ENCODE data around the gene RASD2.
A peak's percentile ranks its signal among the peaks of the same experiment; 100 is the strongest.

RASD2 gene

DNA sequence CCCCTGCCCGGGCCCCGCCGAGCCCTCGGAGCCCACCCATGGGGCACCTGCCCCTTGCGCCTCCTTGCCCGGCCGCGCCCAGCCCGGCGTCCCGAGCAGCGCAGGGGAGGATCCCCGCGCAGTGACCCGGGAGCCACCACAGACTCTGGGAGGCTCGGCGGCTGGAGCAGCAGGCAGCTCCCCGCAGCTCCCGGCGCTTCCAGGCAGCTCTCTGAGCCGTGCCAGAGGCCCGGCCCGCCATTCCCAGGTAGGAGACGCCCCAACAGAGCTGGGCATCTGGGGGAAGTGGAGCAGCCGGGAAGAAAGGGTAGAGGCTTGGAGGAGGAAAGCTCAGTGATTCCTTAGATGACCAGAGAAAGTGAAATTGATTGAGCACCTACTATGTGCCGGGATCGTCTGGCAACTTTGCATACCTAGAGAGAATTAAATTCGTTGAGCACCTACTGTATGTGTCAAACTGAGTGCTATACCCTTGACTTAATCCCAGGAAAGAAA, 670 bp downstream of the RASD2 start:
- no peak for DNase-seq (ENCODE audit: low read depth in 2 of 2)

DNA sequence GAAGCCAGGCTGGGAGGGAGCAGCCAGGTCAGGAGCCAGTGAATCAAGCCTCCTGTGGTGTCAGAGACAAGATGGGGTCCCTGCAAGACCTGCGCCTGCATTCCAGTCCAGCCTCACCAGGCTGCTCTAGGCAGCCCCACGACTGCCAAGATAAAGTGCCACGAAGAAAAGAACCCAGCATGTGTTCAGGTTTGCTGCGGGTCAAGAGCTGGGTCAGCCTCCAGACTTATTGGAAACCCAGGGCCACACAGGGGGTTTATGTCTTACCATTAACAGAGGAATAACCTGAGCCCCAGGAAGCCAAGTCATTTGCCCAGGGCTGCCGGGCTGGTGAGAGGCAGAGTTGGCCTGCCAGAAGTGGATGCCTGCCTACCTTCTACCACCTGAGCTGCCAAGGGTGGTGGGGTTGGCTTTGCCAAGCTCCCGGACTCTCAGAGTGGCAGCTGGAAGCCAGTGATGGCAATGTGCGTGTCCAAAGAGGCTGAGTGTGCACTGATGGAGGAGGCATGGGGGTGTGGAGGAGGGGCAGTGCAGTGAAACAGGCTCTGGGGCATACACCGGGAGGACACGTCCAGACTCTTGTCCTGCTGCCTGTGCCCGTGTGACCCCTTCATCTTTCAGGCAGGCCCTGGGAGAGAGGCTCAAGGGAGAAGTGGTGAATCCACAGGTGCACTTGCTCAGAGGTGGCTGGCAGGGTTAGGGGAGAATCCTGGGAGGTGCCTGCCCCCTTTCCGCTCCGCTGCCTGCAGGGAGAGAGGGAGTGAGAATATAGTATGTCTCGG, 1.7 kb downstream of the RASD2 start:
- no peak for DNase-seq (ENCODE audit: low read depth in 2 of 2)

- no peak for DNase-seq (ENCODE audit: low read depth in 2 of 2)
These were observed 2.4 kb downstream of the RASD2 start for GRCh38 chr22:35542939-35543516.

DNA sequence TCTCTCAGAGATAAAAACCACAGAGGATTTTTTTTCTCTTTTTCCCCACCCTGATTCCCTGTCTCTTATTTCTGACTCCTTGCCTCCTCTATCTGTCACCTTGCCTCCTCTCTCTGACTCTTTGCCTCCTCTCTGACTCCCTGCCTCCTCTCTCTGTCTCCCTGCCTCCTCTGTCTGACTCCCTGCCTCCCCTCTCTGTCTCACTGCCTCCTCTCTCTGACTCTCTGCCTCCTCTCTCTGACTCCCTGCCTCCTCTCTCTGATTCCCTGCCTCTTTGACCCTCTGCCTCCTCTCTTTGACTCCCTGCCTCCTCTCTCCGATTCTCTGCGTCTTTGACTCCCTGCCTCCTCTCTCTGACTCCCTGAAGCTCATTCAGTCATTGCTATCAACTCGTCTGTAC, 3.1 kb downstream of the RASD2 start:
- no peak for DNase-seq (ENCODE audit: low read depth in 2 of 2)

DNA sequence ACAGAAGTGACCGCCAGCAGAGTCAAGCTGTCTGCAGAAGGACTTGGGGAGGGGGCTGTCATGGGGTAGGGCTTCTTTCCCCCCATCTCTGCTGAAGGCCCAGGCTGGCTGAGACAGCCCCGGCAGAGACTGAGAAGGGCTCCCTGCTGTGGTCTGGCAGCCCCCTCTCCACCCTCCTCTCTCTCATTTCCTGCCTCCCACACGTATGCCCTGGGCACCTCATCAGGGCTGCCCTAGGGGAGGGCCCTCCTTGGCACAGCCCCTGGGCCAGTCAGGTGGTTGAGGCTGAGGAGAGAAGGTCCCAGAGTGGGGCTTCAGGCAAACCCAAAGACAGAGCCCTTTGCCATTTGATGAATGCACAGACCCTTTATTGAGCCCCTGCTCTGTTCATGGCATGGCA, 3.6 kb downstream of the RASD2 start:
- DNase-seq (ENCODE audit: low read depth in 2 of 2): no peak

DNA sequence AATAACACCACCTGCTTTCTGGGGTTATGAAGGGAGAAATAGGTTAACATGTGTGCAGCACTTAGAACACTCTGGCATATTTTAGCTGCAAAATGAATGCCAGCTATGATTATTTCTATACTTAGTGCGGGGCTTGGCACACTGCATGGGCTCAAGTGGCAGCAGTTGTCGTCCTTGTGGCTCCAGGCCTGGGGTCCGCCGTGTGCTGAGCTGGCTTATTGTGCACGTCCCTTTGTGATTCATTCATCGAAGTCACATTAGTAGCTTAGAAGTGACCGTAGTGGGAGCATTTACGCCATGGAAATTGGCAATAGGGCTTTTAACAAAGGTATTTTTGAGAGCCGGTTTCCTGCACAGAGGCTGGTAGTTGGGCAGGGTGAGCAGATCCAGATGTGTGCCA, 4.2 kb downstream of the RASD2 start:
- no peak for DNase-seq (ENCODE audit: low read depth in 2 of 2)

DNA sequence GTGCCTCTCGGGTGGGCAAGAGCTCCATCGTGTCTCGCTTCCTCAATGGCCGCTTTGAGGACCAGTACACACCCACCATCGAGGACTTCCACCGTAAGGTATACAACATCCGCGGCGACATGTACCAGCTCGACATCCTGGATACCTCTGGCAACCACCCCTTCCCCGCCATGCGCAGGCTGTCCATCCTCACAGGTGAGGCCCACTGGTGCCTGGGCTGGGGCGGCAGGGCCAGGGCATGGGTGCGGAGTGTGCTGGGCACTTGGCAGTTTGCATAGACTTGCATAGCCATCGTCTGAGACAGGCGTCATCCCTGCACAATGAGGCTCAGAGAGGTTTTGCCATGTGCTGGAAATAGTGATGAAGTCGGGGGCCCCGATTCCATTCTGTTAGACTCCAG, 6.3 kb downstream of the RASD2 start:
- DNase-seq (ENCODE audit: low read depth in 2 of 2): no peak

- no peak for DNase-seq (ENCODE audit: low read depth in 2 of 2)
These were observed 7.5 kb downstream of the RASD2 start for GRCh38 chr22:35547987-35548721.

DNA sequence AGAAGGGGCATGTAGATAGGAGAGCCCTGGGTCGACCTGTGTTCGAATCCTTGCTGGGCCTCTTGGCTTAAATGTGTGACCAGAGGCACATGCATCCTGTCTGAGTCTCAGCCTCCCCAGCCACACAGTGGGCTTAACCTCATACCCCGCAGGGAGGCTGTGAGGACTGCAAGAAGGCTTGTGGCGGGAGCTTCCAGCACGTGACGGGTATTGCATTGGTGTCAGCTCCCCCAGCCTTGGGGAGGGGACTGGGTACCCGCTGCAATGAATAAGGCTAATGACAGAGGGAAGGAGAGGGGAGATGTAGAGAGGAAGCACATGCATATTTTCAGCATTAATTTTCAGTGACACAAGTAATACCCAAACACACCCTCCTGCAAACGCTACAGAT, 8.1 kb downstream of the RASD2 start:
- no peak for DNase-seq (ENCODE audit: low read depth in 2 of 2)

DNA sequence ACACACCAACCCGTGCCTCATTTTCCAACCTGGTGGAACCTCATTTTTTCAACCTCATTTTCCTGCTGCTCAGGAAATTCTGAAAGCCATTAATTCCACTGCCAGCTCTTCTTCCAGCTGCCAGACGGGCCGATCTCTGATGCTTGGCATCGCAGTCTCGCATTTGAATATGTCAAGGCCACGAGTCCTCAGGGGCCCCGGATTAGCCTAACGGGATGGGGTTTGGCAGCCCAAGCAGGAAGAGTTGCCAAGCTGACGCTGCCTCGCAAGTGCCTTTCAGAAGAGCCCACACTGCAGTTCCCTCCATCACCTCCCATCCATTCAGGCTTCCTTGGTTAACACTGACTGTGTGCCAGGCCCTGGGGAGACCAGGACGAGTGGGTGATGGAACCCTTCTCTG, 8.7 kb downstream of the RASD2 start:
- DNase-seq (ENCODE audit: low read depth in 2 of 2): no peak

DNA sequence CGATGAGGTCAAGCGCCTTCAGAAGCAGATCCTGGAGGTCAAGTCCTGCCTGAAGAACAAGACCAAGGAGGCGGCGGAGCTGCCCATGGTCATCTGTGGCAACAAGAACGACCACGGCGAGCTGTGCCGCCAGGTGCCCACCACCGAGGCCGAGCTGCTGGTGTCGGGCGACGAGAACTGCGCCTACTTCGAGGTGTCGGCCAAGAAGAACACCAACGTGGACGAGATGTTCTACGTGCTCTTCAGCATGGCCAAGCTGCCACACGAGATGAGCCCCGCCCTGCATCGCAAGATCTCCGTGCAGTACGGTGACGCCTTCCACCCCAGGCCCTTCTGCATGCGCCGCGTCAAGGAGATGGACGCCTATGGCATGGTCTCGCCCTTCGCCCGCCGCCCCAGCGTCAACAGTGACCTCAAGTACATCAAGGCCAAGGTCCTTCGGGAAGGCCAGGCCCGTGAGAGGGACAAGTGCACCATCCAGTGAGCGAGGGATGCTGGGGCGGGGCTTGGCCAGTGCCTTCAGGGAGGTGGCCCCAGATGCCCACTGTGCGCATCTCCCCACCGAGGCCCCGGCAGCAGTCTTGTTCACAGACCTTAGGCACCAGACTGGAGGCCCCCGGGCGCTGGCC, 11.0 kb downstream of the RASD2 start:
- DNase-seq (ENCODE audit: low read depth in 2 of 2): no peak

GRCh38 chr22:35552196-35552842, 11.7 kb downstream of the RASD2 start:
- DNase-seq (ENCODE audit: low read depth in 2 of 2): peak; percentile 60 to 70

DNA sequence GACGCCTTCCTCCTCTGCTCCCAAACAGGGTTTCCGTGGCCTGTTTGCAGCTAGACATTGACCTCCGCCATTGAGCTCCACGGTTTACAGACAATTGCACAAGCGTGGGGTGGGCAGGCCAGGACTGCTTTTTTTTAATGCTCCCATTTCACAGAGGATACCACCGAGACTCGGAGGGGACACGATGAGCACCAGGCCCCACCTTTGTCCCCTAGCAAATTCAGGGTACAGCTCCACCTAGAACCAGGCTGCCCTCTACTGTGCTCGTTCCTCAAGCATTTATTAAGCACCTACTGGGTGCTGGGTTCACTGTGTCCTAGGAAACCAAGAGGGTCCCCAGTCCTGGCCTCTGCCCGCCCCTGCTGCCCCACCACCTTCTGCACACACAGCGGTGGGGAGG, 12.2 kb downstream of the RASD2 start:
- DNase-seq (ENCODE audit: low read depth in 2 of 2): no peak

- no peak for DNase-seq (ENCODE audit: low read depth in 2 of 2)
These were observed 12.7 kb downstream of the RASD2 start for GRCh38 chr22:35553341-35553740.

GRCh38 chr22:35554297-35554845, 13.7 kb downstream of the RASD2 start:
- DNase-seq (ENCODE audit: low read depth in 2 of 2): no peak

GRCh38 chr22:35555483-35555890, 14.9 kb downstream of the RASD2 start:
- DNase-seq (ENCODE audit: low read depth in 2 of 2): no peak

GRCh38 chr22:35555946-35556547, 15.4 kb downstream of the RASD2 start:
- no peak for DNase-seq (ENCODE audit: low read depth in 2 of 2)

GRCh38 chr22:35556666-35557065, 16.0 kb downstream of the RASD2 start:
- no peak for DNase-seq (ENCODE audit: low read depth in 2 of 2)

GRCh38 chr22:35558031-35558430, 17.4 kb downstream of the RASD2 start:
- no peak for DNase-seq (ENCODE audit: low read depth in 2 of 2)

DNA sequence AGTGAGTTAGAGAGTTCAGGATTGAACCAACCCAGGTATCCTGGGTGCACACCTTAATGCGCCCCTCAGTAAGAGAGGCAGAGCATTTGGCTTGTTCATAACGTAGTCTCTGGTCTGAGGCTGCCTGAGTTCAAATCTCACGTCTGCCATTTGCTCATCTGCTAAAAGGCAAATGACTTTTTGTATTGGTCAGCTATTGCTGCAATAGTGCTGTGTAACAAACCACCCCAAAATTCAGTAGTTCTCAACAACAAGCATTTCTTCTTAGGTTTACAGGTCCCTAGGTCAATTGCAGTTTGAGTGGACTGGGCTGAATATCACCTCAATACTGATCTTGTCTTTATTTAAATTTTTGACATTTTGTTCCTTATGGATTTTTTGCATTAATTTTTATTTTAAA, 18.1 kb downstream of the RASD2 start:
- no peak for DNase-seq (ENCODE audit: low read depth in 2 of 2)

DNA sequence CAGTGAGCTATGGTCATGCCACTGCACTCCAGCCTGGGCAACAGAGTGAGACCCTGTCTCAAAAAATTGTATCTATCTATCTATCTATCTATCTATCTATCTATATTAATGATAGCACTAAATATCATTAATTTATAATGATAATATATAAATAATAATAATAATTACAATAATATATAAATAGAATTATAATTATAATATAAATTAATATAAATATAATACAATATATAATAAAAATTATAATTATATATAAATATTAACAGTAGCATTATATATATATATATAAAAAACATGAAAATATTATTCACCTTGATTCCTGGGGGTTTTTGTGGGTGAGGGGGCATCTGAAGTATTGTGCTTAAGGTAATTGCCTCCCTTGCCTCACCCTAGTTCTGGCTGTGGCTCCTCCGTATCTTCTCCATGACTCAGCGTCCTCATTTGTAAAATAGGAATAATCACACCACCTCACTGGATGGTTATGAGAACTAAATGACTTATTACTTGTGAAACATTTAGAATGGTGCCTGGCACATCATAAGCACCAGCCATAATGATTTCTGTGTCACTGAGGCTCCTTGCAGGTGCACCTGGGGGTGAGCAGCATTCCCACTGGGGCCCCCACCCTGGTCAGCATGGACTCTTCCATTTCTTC, 18.8 kb downstream of the RASD2 start:
- no peak for DNase-seq (ENCODE audit: low read depth in 2 of 2)

Measured in stimulated activated CD4-positive, alpha-beta T cell treated with anti-CD3 and anti-CD28 coated beads, Interleukin-1b, Interleukin-23, amount 100 ng/mL, for 1 hour (primary cell).